Fibroblast of skin of abdomen (primary cell): ENCODE data around the gene RIMS1.
A peak's percentile ranks its signal among the peaks of the same experiment; 100 is the strongest.
"Not testable (repeated sequence)": the region's sequence is repeated elsewhere in the genome, so short reads cannot be mapped to it uniquely, and the experiment has no call there.

Experiments used
- DNase-seq: peaks from one replicate; pipeline ENCODE4 v3.0.0-alpha.2; 2013

The RIMS1 gene

GRCh38 chr6:71977884-71978283 lies 91.5 kb downstream of the RIMS1 start:
- DNase-seq, result no peak

DNA sequence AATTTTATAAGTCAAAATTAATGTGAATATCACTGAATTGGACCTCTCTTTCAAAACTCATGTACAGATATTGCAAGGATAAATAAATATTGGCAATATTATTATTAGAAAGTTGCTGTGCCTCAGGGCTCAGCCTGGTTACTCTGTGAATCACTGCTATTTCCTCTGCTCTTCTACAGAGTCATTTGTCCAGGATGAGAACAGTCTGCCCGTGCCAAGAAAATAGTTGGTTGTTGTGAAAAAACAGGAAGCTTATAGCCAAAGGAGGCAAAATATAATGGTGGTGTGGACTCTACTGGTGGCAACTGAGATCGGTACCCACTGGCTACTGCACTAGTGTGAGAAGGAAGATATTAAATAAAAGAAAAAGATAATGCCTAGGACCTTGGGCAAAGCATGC lies 93.6 kb downstream of the RIMS1 start:
- DNase-seq, result no peak

DNA sequence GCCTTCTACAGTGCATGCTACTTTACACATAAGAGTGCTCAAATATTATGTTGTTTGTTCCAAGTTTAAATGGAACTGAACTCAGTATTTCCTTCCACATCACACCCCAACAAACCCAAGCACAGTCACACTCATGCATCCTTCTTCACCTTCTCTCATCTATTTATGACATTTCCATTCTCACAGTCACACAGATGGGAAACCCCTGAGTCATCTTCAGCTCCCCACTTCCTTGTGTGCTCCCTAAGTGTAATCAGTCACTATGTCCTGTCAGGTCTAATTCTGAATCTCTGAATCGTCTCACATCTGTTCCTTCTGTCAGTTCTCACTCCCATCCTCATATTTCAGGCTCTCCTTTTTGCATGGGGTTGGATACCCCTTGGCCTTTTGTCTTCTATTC lies 96.0 kb downstream of the RIMS1 start:
- DNase-seq, result no peak

GRCh38 chr6:71983131-71983530 lies 96.8 kb downstream of the RIMS1 start:
- DNase-seq, result no peak

DNA sequence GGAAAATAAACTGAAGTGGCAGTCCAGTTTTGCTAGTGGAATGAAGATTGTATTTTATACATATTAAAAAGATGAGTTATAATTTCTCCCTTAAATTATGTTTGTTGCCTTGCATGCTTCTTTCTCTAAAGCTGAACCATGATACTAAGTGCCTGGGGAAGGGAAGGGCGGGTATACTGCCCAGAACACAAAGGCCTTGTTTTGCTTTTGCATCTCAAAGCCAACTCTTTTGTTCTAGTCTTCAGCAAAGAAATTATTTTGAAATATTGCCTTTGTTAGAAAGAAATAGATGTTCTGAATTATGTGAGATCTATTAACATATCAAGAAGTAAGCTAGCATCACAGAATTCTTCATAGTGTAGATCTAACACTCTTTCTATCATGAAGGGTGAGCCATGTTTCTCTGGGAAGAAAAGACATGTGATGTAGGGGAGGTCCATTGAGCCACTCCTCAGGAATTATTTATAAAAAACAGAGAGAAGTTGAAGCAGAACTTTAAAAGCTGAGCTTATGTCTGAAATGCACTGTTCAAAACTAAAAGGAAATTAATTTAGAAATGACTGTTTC lies 108.4 kb downstream of the RIMS1 start:
- no peak for DNase-seq

DNA sequence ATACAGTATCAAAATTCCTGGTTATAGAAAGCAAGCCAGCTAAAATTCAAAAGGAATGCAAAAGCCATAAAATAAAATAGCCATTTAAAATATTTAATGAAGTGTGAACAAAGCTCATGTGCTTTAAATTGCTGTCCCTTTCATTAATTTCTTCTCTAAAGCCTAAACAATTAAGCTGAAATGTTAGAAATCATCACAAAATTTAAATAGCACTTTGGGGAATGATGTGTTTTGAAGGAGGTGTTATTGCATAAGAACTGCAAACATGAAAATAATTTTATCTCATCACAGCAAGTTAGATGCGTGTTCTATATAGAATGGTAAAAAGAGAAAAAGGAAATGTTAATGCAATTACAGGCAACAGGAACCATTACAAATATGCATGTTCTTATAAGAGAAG lies 111.0 kb downstream of the RIMS1 start:
- no peak for DNase-seq

GRCh38 chr6:72002415-72002814 lies 116.1 kb downstream of the RIMS1 start:
- no peak for DNase-seq

DNA sequence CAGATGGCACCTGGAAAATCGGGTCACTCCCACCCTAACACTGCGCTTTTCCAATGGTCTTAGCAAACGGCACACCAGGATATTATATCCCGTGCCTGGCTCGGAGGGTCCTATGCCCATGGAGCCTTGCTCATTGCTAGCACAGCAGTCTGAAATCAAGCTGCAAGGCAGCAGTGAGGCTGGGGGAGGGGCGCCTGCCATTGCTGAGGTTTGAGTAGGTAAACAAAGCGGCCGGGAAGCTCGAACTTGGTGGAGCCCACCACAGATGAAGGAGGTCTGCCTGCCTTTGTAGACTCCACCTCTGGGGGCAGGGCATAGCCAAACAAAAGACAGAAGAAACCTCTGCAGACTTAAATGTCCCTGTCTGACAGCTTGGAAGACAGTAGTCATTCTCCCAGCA lies 120.2 kb downstream of the RIMS1 start:
- DNase-seq, result not testable (repeated sequence)

GRCh38 chr6:72022830-72023229 lies 136.5 kb downstream of the RIMS1 start:
- DNase-seq, result no peak

- DNase-seq, result peak; percentile 35
Measured at GRCh38 chr6:72031471-72031870, 145.1 kb downstream of the RIMS1 start.

GRCh38 chr6:72032086-72032485 lies 145.7 kb downstream of the RIMS1 start:
- peak; percentile 60 for DNase-seq

DNA sequence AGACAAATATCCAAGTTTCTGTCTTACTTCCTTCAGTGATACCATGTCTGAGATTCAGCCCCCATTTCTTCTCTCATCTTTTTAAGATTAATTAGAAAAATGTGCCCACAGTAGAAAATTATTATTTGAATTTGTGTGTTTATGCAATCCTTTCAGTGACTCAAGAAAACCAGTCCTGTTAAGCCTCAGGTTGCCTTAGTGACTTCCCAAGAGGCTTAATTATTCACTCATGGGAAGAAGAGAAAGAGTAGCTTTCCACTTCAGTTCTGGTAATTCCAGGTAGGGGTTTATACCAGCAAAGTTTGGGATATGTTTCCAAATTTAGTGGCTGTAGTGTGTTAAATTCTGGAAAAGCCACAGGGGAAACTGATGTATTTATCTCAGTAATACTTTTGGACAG lies 149.1 kb downstream of the RIMS1 start:
- no peak for DNase-seq

GRCh38 chr6:72035966-72036365 lies 149.6 kb downstream of the RIMS1 start:
- DNase-seq, result no peak

- DNase-seq, result no peak
Measured at GRCh38 chr6:72037006-72037405, 150.7 kb downstream of the RIMS1 start.

GRCh38 chr6:72040111-72040510 lies 153.8 kb downstream of the RIMS1 start:
- DNase-seq, result no peak

- no peak for DNase-seq
Measured at GRCh38 chr6:72042088-72042487, 155.7 kb downstream of the RIMS1 start.

GRCh38 chr6:72048080-72048479 lies 161.7 kb downstream of the RIMS1 start:
- DNase-seq, result no peak

DNA sequence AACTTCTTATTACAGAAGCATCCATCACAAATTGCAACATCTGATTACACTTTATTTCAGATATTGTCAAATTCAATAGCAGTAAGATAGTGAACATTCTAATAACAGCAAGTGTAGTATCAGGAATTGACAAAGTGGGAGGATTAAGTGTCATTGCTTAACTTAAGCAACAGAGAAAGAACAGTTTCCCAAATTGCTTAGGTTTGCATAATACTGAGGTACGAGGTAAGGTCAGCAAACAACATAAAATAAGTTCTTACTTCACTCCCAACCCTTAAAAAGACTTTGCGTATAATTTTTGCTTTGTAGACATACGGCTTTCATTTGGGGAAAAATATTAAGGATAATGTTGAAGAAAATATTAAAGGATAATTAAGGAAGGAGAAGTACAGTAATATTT lies 163.0 kb downstream of the RIMS1 start:
- DNase-seq, result no peak

DNA sequence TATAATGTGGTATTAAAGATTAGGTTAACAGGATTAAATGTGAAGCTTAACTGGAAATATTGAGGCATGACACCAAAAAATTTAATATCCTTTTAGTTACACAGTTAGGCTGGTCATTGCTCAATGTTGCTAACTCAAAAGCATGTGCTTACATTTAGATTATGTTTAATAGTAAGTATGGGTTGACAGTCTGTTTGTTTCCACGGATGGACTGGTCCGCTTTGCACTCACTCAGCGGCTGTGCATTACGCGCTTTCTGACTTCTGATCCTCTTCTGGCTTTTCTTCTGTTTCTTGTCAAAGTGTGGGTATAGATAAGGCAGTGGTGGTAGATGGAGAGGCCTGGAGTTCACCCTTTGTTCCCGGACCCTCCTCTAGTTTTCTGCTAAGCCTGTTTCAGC lies 174.9 kb downstream of the RIMS1 start:
- DNase-seq, result no peak

DNA sequence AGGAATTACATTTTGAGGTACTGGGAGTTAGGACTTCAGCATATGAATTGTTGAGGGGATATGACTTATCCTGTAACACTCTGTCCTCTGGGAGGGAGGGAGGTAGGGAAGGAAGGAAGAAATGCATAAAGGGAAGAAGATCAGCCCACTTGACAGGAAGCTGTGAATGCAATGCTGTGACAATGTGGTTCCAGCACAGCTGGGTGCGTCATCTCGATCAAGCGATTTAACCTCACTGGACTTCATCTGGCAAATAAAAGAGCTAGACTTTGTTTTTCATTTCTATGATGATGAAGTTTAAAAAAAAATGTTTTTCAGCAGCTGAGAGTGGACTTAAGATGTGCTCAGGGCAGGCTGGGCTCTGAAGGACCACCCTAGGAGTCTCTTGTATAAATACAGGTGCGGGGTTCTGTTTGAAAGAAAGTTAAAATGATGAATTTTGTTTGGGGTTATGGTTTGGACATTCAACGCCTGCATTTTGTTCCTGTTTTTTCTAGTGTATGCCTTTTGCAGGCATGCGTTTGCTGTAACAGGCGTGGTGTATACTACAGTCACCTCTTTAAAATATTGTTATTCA lies 178.1 kb downstream of the RIMS1 start:
- DNase-seq, result no peak

- DNase-seq, result no peak
Measured at GRCh38 chr6:72078096-72078495, 191.7 kb downstream of the RIMS1 start.

- no peak for DNase-seq
Measured at GRCh38 chr6:72080260-72080941, 194.1 kb downstream of the RIMS1 start.

DNA sequence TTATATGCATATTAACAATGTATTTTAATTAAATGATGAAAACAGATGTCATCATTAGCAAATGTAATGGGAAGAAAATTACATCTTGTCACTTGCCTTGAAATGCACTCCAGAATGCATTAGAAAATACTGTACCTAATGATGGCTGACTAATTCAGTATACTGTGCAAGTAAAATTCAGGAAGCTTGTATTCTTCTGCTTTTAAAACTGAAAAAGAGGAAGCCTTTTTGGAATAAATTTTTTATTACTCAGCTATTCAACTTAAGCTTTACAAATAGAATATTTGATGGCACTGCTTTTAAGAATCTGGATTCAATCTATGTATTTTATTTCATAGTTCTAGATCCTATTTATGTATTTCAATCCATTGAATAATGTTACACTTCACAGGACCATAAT lies 195.5 kb downstream of the RIMS1 start:
- DNase-seq, result no peak

- no peak for DNase-seq
Measured at GRCh38 chr6:72083976-72084375, 197.6 kb downstream of the RIMS1 start.
